ENCODE measurements around the gene LETM1. TPM values are rescaled to one million over a fixed set of nuclear protein-coding genes. Genes with fewer than 3 reads are reported as not detected.

LETM1 gene
- total and polyA plus RNA-seq, 2 of the 13 experiments (the other 11 are each of a cell fraction or from before 2014, with no cell fraction given), result 9.7 to 41.6 TPM

DNA sequence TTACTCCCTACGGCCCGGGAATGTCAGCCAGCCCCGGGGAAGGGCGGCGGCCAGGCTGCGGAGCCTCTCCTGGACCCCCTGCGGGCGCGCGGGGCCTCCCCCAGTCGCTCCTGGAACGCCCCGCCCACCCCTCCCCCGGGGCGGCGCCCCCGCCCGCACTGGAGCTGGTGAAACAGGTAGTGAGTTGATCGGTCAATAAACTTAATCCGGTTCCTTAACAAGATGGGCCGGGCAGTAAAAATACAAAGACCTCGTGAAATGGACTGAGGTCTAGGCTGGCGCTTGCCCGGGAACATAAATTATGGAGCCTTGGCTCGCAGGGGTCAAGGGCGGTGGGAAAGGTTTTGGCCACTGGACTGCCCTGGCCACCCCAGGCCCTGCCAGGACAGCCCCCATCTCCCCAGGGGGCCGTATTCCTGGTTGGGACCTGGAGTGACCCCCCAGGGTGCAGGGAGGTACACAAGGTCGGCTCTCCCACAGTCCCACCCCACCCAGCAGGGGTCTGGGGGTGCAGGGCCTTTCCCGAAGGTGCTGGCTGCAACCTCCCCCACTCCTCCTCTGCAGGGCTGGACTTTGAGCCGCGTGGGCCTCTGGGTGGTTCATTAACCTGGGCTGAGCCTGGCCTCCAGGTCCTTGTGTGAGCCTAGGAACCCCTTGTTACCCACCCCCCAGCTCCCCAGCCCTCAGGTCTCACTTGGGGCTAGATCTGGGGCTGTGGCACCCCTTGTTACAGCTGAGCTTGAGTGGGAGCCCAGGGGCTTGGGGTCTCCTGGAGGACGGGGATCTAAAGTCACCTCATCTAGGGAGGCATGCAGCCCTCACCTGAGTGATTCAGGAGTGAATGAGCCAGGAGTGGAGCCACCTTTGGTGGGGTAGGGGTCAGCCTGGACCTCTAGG is 60.4 kb downstream of the LETM1 start (continued):
- peak; percentile 92 for TF ChIP-seq HNRNPL (IDR thresholded peaks at IDR 0.05; ENCODE audit: low read depth, low read length)
- TF ChIP-seq RAD21 (CRISPR knock-in tag; IDR thresholded peaks at IDR 0.05), result peak; percentile 70
- TF ChIP-seq, protein P1, sequence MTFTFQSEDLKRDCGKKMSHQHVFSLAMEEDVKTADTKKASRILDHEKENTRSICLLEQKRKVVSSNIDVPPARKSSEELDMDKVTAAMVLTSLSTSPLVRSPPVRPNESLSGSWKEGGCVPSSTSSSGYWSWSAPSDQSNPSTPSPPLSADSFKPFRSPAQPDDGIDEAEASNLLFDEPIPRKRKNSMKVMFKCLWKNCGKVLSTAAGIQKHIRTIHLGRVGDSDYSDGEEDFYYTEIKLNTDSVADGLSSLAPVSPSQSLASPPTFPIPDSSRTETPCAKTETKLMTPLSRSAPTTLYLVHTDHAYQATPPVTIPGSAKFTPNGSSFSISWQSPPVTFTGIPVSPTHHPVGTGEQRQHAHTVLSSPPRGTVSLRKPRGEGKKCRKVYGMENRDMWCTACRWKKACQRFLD (CRISPR knock-in tag; IDR thresholded peaks at IDR 0.05; ENCODE audit: borderline replicate concordance), result 0 out of 2 replicates have a peak, but pooled peaks have one; percentile 36
- no peak for TF ChIP-seq ZKSCAN8 (CRISPR knock-in tag; IDR thresholded peaks at IDR 0.05; ENCODE audit: borderline replicate concordance)
- TF ChIP-seq CC2D1A (CRISPR knock-in tag; IDR thresholded peaks at IDR 0.05), result no peak
- TF ChIP-seq IKZF4 (CRISPR knock-in tag; IDR thresholded peaks at IDR 0.05; ENCODE audit: borderline replicate concordance, low read depth, not compliant biosample characterization), result no peak
- no peak for TF ChIP-seq ZNF282 (IDR thresholded peaks at IDR 0.05; ENCODE audit: partially characterized antibody)
- TF ChIP-seq GZF1 (CRISPR knock-in tag; IDR thresholded peaks at IDR 0.05), result no peak; the same call in 1 of the 2 replicates
- TF ChIP-seq, protein P2, sequence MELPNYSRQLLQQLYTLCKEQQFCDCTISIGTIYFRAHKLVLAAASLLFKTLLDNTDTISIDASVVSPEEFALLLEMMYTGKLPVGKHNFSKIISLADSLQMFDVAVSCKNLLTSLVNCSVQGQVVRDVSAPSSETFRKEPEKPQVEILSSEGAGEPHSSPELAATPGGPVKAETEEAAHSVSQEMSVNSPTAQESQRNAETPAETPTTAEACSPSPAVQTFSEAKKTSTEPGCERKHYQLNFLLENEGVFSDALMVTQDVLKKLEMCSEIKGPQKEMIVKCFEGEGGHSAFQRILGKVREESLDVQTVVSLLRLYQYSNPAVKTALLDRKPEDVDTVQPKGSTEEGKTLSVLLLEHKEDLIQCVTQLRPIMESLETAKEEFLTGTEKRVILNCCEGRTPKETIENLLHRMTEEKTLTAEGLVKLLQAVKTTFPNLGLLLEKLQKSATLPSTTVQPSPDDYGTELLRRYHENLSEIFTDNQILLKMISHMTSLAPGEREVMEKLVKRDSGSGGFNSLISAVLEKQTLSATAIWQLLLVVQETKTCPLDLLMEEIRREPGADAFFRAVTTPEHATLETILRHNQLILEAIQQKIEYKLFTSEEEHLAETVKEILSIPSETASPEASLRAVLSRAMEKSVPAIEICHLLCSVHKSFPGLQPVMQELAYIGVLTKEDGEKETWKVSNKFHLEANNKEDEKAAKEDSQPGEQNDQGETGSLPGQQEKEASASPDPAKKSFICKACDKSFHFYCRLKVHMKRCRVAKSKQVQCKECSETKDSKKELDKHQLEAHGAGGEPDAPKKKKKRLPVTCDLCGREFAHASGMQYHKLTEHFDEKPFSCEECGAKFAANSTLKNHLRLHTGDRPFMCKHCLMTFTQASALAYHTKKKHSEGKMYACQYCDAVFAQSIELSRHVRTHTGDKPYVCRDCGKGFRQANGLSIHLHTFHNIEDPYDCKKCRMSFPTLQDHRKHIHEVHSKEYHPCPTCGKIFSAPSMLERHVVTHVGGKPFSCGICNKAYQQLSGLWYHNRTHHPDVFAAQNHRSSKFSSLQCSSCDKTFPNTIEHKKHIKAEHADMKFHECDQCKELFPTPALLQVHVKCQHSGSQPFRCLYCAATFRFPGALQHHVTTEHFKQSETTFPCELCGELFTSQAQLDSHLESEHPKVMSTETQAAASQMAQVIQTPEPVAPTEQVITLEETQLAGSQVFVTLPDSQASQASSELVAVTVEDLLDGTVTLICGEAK (IDR thresholded peaks at IDR 0.05), result no peak
- TF ChIP-seq, protein P2 (CRISPR knock-in tag; IDR thresholded peaks at IDR 0.05), result 0 out of 2 replicates have a peak, but pooled peaks have one; percentile 12
- TF ChIP-seq SRSF4 (IDR thresholded peaks at IDR 0.05; ENCODE audit: low read depth, low read length, poor library complexity, severe bottlenecking), result no peak
- no peak for TF ChIP-seq ZNF615 (CRISPR knock-in tag; IDR thresholded peaks at IDR 0.05; ENCODE audit: borderline replicate concordance)
- peak; percentile 94 for TF ChIP-seq NCOR1 (IDR thresholded peaks at IDR 0.05; ENCODE audit: borderline replicate concordance, low read length)
- no peak for TF ChIP-seq HOXA7 (CRISPR knock-in tag; IDR thresholded peaks at IDR 0.05)
- TF ChIP-seq ZNF432 (CRISPR knock-in tag; IDR thresholded peaks at IDR 0.05; ENCODE audit: borderline replicate concordance), result no peak
- TF ChIP-seq HDAC6 (IDR thresholded peaks at IDR 0.05; ENCODE audit: low read depth, low read length), result no peak
- TF ChIP-seq, protein P3, sequence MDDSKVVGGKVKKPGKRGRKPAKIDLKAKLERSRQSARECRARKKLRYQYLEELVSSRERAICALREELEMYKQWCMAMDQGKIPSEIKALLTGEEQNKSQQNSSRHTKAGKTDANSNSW (CRISPR knock-in tag; IDR thresholded peaks at IDR 0.05; ENCODE audit: borderline replicate concordance), result no peak
